ENCODE measurements around the gene PPM1N. TPM values are rescaled to one million over a fixed set of nuclear protein-coding genes. Genes with fewer than 3 reads are reported as not detected.

Gene PPM1N
- total and polyA plus RNA-seq, 2 of the 13 experiments (the other 11 are each of a cell fraction or from before 2014, with no cell fraction given), result 0.31 to 1.8 TPM

GRCh38 chr19:45471931-45472562 is 26.2 kb upstream of the PPM1N start:
- Histone ChIP-seq H4K20me1 (ENCODE audit: insufficient read depth, low read length) (peaks cover 5% of the 10 kb centered on the region; the same call in 1 of the 2 replicates), H3K36me3 (replicated peaks in 1 of 2; ENCODE audit: control insufficient read depth in 1 of 2, insufficient read depth in 2 of 2, low read length in 2 of 2) (no peaks in the 10 kb centered on the region), H3K4me2 (ENCODE audit: low read depth, low read length) (no peak overlapping the region), H2AFZ (ENCODE audit: low read length) (no peak overlapping the region), H3K27me3 (ENCODE audit: control insufficient read depth in 1 of 2, insufficient read depth in 2 of 2, low read length in 2 of 2) (peaks cover 0 to 11% of the 10 kb centered on the region in 2 experiments; a peak in 2 of 5 replicates), H3K9ac (ENCODE audit: insufficient read depth, low read depth, low read length) (no peak overlapping the region), H3K4me1 (ENCODE audit: insufficient read depth, low read length) (peaks cover 25% of the 10 kb centered on the region), H3K79me2 (ENCODE audit: insufficient read depth, low read length) (no peaks in the 10 kb centered on the region), H3K9me3 (ENCODE audit: low read length) (no peaks in the 10 kb centered on the region), H3K4me3 (replicated peaks in 1 of 3; ENCODE audit: insufficient read depth in 1 of 3, low read depth in 2 of 3, low read length in 3 of 3) (no peak overlapping the region), H3K27ac (ENCODE audit: extremely low read length, insufficient read depth, low read length) (no peak overlapping the region)
- POLR2A ChIA-PET, result no interaction called here
- intact Hi-C loops (cut with micrococcal nuclease; ENCODE audit: unreplicated experiment) (no loop called here), in situ Hi-C loops (cut with HindIII; ENCODE audit: extremely low pct_ligation_motif_present, low pct_unique_long_range_greater_than_20kb) (loop anchor here (10.0 kb wide), 1 partner anchor 47 kb away; the partner anchor contains the start of gene ERCC1)
- TF ChIP-seq POLR2AphosphoS2 (IDR thresholded peaks at IDR 0.05; ENCODE audit: low read depth, low read length) (peak; percentile 28; the same call in 1 of the 2 replicates), REPIN1 (CRISPR knock-in tag; IDR thresholded peaks at IDR 0.05; ENCODE audit: borderline replicate concordance, low read depth) (no peak), ZNF3 (CRISPR knock-in tag; IDR thresholded peaks at IDR 0.05) (peak; percentile 46; the same call in 1 of the 2 replicates), ZNF660 (CRISPR knock-in tag; IDR thresholded peaks at IDR 0.05; ENCODE audit: borderline replicate concordance, low read depth) (no peak)
- DNase-seq (ENCODE audit: low spot score), result no peak
- WGBS (ENCODE audit: low lambda C conversion rate), result 47% methylated on average over 5 of the region's 7 CpGs
- no TSS peak for BruUV-seq (replicated peaks)
- ATAC-seq, result no peak
- CTCF ChIA-PET (ENCODE audit: low intra/inter-chr PET ratio, low total read pairs), result no interaction called here
- no peak for FAIRE-seq

DNA sequence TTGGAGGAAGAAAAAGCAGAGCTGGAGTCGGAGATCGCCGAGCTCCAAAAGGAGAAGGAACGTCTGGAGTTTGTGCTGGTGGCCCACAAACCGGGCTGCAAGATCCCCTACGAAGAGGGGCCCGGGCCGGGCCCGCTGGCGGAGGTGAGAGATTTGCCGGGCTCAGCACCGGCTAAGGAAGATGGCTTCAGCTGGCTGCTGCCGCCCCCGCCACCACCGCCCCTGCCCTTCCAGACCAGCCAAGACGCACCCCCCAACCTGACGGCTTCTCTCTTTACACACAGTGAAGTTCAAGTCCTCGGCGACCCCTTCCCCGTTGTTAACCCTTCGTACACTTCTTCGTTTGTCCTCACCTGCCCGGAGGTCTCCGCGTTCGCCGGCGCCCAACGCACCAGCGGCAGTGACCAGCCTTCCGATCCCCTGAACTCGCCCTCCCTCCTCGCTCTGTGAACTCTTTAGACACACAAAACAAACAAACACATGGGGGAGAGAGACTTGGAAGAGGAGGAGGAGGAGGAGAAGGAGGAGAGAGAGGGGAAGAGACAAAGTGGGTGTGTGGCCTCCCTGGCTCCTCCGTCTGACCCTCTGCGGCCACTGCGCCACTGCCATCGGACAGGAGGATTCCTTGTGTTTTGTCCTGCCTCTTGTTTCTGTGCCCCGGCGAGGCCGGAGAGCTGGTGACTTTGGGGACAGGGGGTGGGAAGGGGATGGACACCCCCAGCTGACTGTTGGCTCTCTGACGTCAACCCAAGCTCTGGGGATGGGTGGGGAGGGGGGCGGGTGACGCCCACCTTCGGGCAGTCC is 25.5 kb upstream of the PPM1N start:
- no peaks in the 10 kb centered on the region for H3K79me2 ChIP-seq (ENCODE audit: insufficient read depth, low read length)
- in situ Hi-C loops (cut with HindIII; ENCODE audit: extremely low pct_ligation_motif_present, low pct_unique_long_range_greater_than_20kb), result loop anchor here (10.0 kb wide), 1 partner anchor 48 kb away; the partner anchor contains the start of gene ERCC1
- WGBS (ENCODE audit: low lambda C conversion rate), result 67% methylated on average over 41 of the region's 44 CpGs
- intact Hi-C loops (cut with micrococcal nuclease; ENCODE audit: unreplicated experiment), result no loop called here
- peaks cover 31% of the 10 kb centered on the region for H3K4me1 ChIP-seq (ENCODE audit: insufficient read depth, low read length)
- BruUV-seq (replicated peaks), result no TSS peak
- no peak overlapping the region for H3K27ac ChIP-seq (ENCODE audit: extremely low read length, insufficient read depth, low read length)
- ATAC-seq (no peak), FAIRE-seq (no peak), DNase-seq (ENCODE audit: low spot score) (no peak)
- no peak overlapping the region for H3K4me2 ChIP-seq (ENCODE audit: low read depth, low read length)
- peaks cover 5% of the 10 kb centered on the region; the same call in 1 of the 2 replicates for H4K20me1 ChIP-seq (ENCODE audit: insufficient read depth, low read length)
- no peak overlapping the region for H2AFZ ChIP-seq (ENCODE audit: low read length)
- ChIA-PET POLR2A (no interaction called here), CTCF (ENCODE audit: low intra/inter-chr PET ratio, low total read pairs) (no interaction called here)
- peaks cover 0 to 10% of the 10 kb centered on the region in 2 experiments; a peak in 1 of 5 replicates for H3K27me3 ChIP-seq (ENCODE audit: control insufficient read depth in 1 of 2, insufficient read depth in 2 of 2, low read length in 2 of 2)
- no peaks in the 10 kb centered on the region for H3K36me3 ChIP-seq (replicated peaks in 1 of 2; ENCODE audit: control insufficient read depth in 1 of 2, insufficient read depth in 2 of 2, low read length in 2 of 2)
- no peak overlapping the region for H3K9ac ChIP-seq (ENCODE audit: insufficient read depth, low read depth, low read length)
- H3K9me3 ChIP-seq (ENCODE audit: low read length), result no peaks in the 10 kb centered on the region
- H3K4me3 ChIP-seq (replicated peaks in 1 of 3; ENCODE audit: insufficient read depth in 1 of 3, low read depth in 2 of 3, low read length in 3 of 3), result no peak overlapping the region
- TF ChIP-seq NFKBIZ (CRISPR knock-in tag; IDR thresholded peaks at IDR 0.05) (no peak), ZNF577 (CRISPR knock-in tag; IDR thresholded peaks at IDR 0.05; ENCODE audit: borderline replicate concordance, low read depth) (no peak), SALL1 (CRISPR knock-in tag; IDR thresholded peaks at IDR 0.05) (no peak), RBM22 (optimal IDR thresholded peaks at IDR 0.05; ENCODE audit: low read length) (no peak), ZNF652 (CRISPR knock-in tag; IDR thresholded peaks at IDR 0.05; ENCODE audit: borderline replicate concordance, low read depth) (no peak), ZSCAN22 (CRISPR knock-in tag; IDR thresholded peaks at IDR 0.05) (0 out of 2 replicates have a peak, but pooled peaks have one; percentile 36), ZBTB34 (CRISPR knock-in tag; IDR thresholded peaks at IDR 0.05) (no peak), ZNF260 (CRISPR knock-in tag; IDR thresholded peaks at IDR 0.05; ENCODE audit: borderline replicate concordance, low read depth) (no peak), RBAK (CRISPR knock-in tag; IDR thresholded peaks at IDR 0.05) (no peak), ZNF335 (CRISPR knock-in tag; IDR thresholded peaks at IDR 0.05) (no peak), PPARG (CRISPR knock-in tag; conservative IDR thresholded peaks at IDR 0.05) (no peak), HDAC2 (CRISPR knock-in tag; IDR thresholded peaks at IDR 0.05) (no peak), GATAD1 (CRISPR knock-in tag; IDR thresholded peaks at IDR 0.05) (no peak), POLR2AphosphoS2 (IDR thresholded peaks at IDR 0.05; ENCODE audit: low read depth, low read length) (peak; percentile 66; the same call in 1 of the 2 replicates)
